ENCODE data around the gene NCAN. TPM values are rescaled to one million over a fixed set of nuclear protein-coding genes. Genes with fewer than 3 reads are reported as not detected.

The NCAN gene
- total RNA-seq, 1 donor from 2014 or later: 186 TPM

- Mint-ChIP-seq H3K27me3 (ENCODE audit: unreplicated experiment) (peaks cover 9% of the 10 kb centered on the region), H3K36me3 (ENCODE audit: unreplicated experiment) (peaks cover 11% of the 10 kb centered on the region), H3K4me1 (ENCODE audit: low read depth, unreplicated experiment) (peaks cover 9% of the 10 kb centered on the region), H3K4me3 (ENCODE audit: unreplicated experiment) (no peak overlapping the region), H3K27ac (ENCODE audit: unreplicated experiment) (no peak overlapping the region), H3K9me3 (ENCODE audit: unreplicated experiment) (peaks cover 12% of the 10 kb centered on the region)
- no peak for DNase-seq
- TF ChIP-seq CTCF (IDR thresholded peaks at IDR 0.05; ENCODE audit: partially characterized antibody, unreplicated experiment): no peak
Measured at GRCh38 chr19:19256072-19256969, 44.6 kb downstream of the NCAN start.

- DNase-seq: no peak
- H3K27ac Mint-ChIP-seq (ENCODE audit: unreplicated experiment): no peak overlapping the region
- H3K27me3 Mint-ChIP-seq (ENCODE audit: unreplicated experiment): peaks cover 9% of the 10 kb centered on the region
- H3K4me3 Mint-ChIP-seq (ENCODE audit: unreplicated experiment): no peak overlapping the region
- no peak for TF ChIP-seq CTCF (IDR thresholded peaks at IDR 0.05; ENCODE audit: partially characterized antibody, unreplicated experiment)
- peaks cover 12% of the 10 kb centered on the region for H3K4me1 Mint-ChIP-seq (ENCODE audit: low read depth, unreplicated experiment)
- peaks cover 11% of the 10 kb centered on the region for H3K36me3 Mint-ChIP-seq (ENCODE audit: unreplicated experiment)
- peaks cover 12% of the 10 kb centered on the region for H3K9me3 Mint-ChIP-seq (ENCODE audit: unreplicated experiment)
Measured at GRCh38 chr19:19257137-19257536, 45.4 kb downstream of the NCAN start.

- DNase-seq: no peak
- Mint-ChIP-seq H3K27me3 (ENCODE audit: unreplicated experiment) (peaks cover 12% of the 10 kb centered on the region), H3K4me1 (ENCODE audit: low read depth, unreplicated experiment) (peaks cover 14% of the 10 kb centered on the region), H3K36me3 (ENCODE audit: unreplicated experiment) (peaks cover 11% of the 10 kb centered on the region), H3K9me3 (ENCODE audit: unreplicated experiment) (peaks cover 12% of the 10 kb centered on the region), H3K4me3 (ENCODE audit: unreplicated experiment) (no peak overlapping the region), H3K27ac (ENCODE audit: unreplicated experiment) (no peak overlapping the region)
- TF ChIP-seq CTCF (IDR thresholded peaks at IDR 0.05; ENCODE audit: partially characterized antibody, unreplicated experiment): no peak
Measured at GRCh38 chr19:19257836-19258588, 46.3 kb downstream of the NCAN start.

GRCh38 chr19:19258589-19259338, 47.0 kb downstream of the NCAN start:
- no peak for DNase-seq
- H3K27ac Mint-ChIP-seq (ENCODE audit: unreplicated experiment): no peak overlapping the region
- no peak for TF ChIP-seq CTCF (IDR thresholded peaks at IDR 0.05; ENCODE audit: partially characterized antibody, unreplicated experiment)
- H3K27me3 Mint-ChIP-seq (ENCODE audit: unreplicated experiment): peaks cover 12% of the 10 kb centered on the region
- H3K4me1 Mint-ChIP-seq (ENCODE audit: low read depth, unreplicated experiment): peaks cover 14% of the 10 kb centered on the region
- peaks cover 12% of the 10 kb centered on the region for H3K9me3 Mint-ChIP-seq (ENCODE audit: unreplicated experiment)
- H3K4me3 Mint-ChIP-seq (ENCODE audit: unreplicated experiment): peak overlapping the region; percentile 39
- H3K36me3 Mint-ChIP-seq (ENCODE audit: unreplicated experiment): peaks cover 11% of the 10 kb centered on the region
